SK-N-MC (cell line): ENCODE data around the gene GPR119.
A peak's percentile ranks its signal among the peaks of the same experiment; 100 is the strongest.
"Not testable (repeated sequence)": the region's sequence is repeated elsewhere in the genome, so short reads cannot be mapped to it uniquely, and the experiment has no call there.

Experiments
- DNase-seq: peaks from one replicate; pipeline ENCODE4 v3.0.0-alpha.2; 2011; ENCODE audit warnings: low read depth, low spot score
- H3K27ac ChIP-seq: fragments of 200-600 bp; sonication (generic); 2 replicates; pipeline ENCODE4 v1.5.1; 2016; ENCODE audit warnings: mixed run types
- H3K36me3 ChIP-seq: fragments of 200-600 bp; sonication (generic); 2 replicates; pipeline ENCODE4 v1.6.1; 2017; ENCODE audit warnings: antibody characterized with exemption, low read length, mixed read lengths; ENCODE audit not compliant: insufficient read depth
- H3K4me3 ChIP-seq: fragments of 200-600 bp; sonication (generic); 2 replicates; pipeline ENCODE4 v1.5.1; 2016
- H3K9ac ChIP-seq: fragments of 200-600 bp; sonication (generic); 2 replicates; pipeline ENCODE4 v1.8.0; 2017; ENCODE audit warnings: mixed run types, mixed read lengths; ENCODE audit not compliant: insufficient read length
- H3K9me3 ChIP-seq: fragments of 200-600 bp; sonication (generic); 2 replicates; pipeline ENCODE4 v1.6.1; 2017; ENCODE audit warnings: low read depth, mild to moderate bottlenecking, antibody characterized with exemption, low read length, moderate library complexity, mixed read lengths
- EZH2 ChIP-seq: fragments of 200-600 bp; sonication (generic); IDR thresholded peaks from one replicate; pipeline ENCODE4 v1.6.1; 2017; ENCODE audit warnings: antibody characterized with exemption
- FOXP2 ChIP-seq: optimal IDR thresholded peaks from 2 replicates; pipeline ENCODE3; 2011; ENCODE audit warnings: mild to moderate bottlenecking, moderate library complexity; ENCODE audit not compliant: insufficient read depth; ENCODE audit errors: extremely low read length, control extremely low read depth
- POLR2AphosphoS5 ChIP-seq: IDR thresholded peaks from 2 replicates; pipeline ENCODE4 v1.6.1; 2012; ENCODE audit warnings: mild to moderate bottlenecking, low read depth, low read length, borderline replicate concordance

The GPR119 gene

GRCh38 chrX:130402208-130402684, 16.8 kb upstream of the GPR119 start:
- Histone ChIP-seq H3K27ac (no peak overlapping the region; the same call in 1 of the 2 replicates), H3K9me3 (no peaks in the 10 kb centered on the region), H3K4me3 (peak overlapping the region; percentile 94), H3K36me3 (peaks cover 11% of the 10 kb centered on the region), H3K9ac (peak overlapping the region; percentile 83)
- no peak for DNase-seq
- no peak for TF ChIP-seq EZH2
- no peak for TF ChIP-seq POLR2AphosphoS5
- no peak for TF ChIP-seq FOXP2

DNA sequence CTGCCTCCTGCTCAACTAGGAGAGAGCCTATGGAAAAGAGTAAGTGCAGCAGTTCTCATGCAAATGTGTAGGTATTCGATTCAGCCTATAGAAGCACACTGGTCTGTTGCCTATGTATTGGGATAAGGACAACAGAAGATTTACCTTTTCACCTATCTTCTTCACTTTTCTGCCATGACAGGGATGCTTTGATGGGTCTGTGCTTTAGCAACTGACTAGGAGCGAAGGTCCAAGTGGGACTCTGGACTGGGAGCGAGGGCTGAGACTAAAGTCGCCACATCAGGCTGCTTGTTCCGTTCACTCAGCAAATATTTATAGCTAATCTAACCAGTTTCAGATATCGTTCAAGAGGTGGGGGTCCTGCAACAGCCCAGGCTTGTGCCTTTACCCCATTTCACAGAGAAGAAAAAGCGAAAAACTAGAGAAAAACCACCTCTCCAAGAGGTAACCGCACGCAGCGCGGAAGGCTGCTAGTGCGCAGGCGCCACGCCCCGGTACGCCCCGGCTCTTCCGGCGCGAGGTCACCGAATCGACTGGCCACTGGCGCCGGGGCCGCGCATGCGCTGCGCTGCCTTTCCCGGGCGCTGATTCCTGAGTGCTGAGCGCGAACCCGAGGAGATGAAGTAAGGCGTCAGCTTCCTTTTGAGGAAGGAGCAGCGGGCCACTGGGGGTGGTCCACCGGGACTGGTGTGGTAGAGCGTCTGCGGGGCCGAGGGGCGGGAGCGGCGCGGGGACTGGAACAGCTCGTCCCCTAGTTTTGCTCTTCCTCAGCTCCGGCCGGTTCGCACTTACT, 16.1 kb upstream of the GPR119 start, which contains the start of gene RBMX2:
Gene RBMX2, plus strand, starts transcription at position 573 of the 793 bp plus-strand sequence. Its CDS starts 46 bp downstream, at position 619.
- peak within 1 kb of the TSS; percentile 44; the same call in 1 of the 2 replicates for H3K27ac ChIP-seq
- H3K4me3 ChIP-seq, result peak within 1 kb of the TSS; percentile 94
- H3K36me3 ChIP-seq, result peaks cover 11% of the 10 kb centered on the region
- H3K9ac ChIP-seq, result peak within 1 kb of the TSS; percentile 83
- DNase-seq, result no peak
- H3K9me3 ChIP-seq, result no peaks in the 10 kb centered on the region
- TF ChIP-seq FOXP2, result no peak
- TF ChIP-seq POLR2AphosphoS5, result peak; percentile 83

- H3K9ac ChIP-seq, result no peak overlapping the region
- H3K36me3 ChIP-seq, result no peaks in the 10 kb centered on the region
- no peaks in the 10 kb centered on the region for H3K9me3 ChIP-seq
- TF ChIP-seq POLR2AphosphoS5 (no peak), EZH2 (no peak), FOXP2 (no peak)
- no peak overlapping the region for H3K27ac ChIP-seq
- DNase-seq, result no peak
- no peak overlapping the region for H3K4me3 ChIP-seq
Measured at GRCh38 chrX:130395341-130395740, 9.9 kb upstream of the GPR119 start.

- no peak for TF ChIP-seq FOXP2
- TF ChIP-seq EZH2, result no peak
- no peak for TF ChIP-seq POLR2AphosphoS5
- no peaks in the 10 kb centered on the region for H3K9me3 ChIP-seq
- DNase-seq, result peak; percentile 8
- H3K4me3 ChIP-seq, result no peak overlapping the region
- H3K27ac ChIP-seq, result no peak overlapping the region
- H3K36me3 ChIP-seq, result no peaks in the 10 kb centered on the region
- no peak overlapping the region for H3K9ac ChIP-seq
Measured at GRCh38 chrX:130393451-130394074, 8.1 kb upstream of the GPR119 start.

- Histone ChIP-seq H3K9ac (no peak overlapping the region), H3K27ac (no peak overlapping the region), H3K36me3 (no peaks in the 10 kb centered on the region), H3K9me3 (no peaks in the 10 kb centered on the region), H3K4me3 (no peak overlapping the region)
- DNase-seq, result no peak
- TF ChIP-seq EZH2, result no peak
- TF ChIP-seq FOXP2, result no peak
- no peak for TF ChIP-seq POLR2AphosphoS5
Measured at GRCh38 chrX:130386408-130386808, 934 bp upstream of the GPR119 start.

- DNase-seq, result no peak
- Histone ChIP-seq H3K27ac (no peak overlapping the region), H3K9me3 (no peaks in the 10 kb centered on the region), H3K36me3 (no peaks in the 10 kb centered on the region), H3K9ac (no peak overlapping the region), H3K4me3 (no peak overlapping the region)
- no peak for TF ChIP-seq FOXP2
- no peak for TF ChIP-seq EZH2
- no peak for TF ChIP-seq POLR2AphosphoS5
Measured at GRCh38 chrX:130378024-130378669, 7.3 kb downstream of the GPR119 start.

- no peaks in the 10 kb centered on the region for H3K36me3 ChIP-seq
- H3K27ac ChIP-seq, result no peak overlapping the region
- DNase-seq, result no peak
- no peak overlapping the region for H3K4me3 ChIP-seq
- no peak overlapping the region for H3K9ac ChIP-seq
- TF ChIP-seq EZH2 (no peak), FOXP2 (no peak), POLR2AphosphoS5 (no peak)
- H3K9me3 ChIP-seq, result no peaks in the 10 kb centered on the region
Measured at GRCh38 chrX:130376077-130376476, 9.4 kb downstream of the GPR119 start.

GRCh38 chrX:130352050-130352449, 33.4 kb downstream of the GPR119 start:
- not testable (repeated sequence) for H3K4me3 ChIP-seq, DNase-seq, H3K9me3 ChIP-seq, H3K27ac ChIP-seq, H3K36me3 ChIP-seq, H3K9ac ChIP-seq
